ENCODE measurements around the gene LRRC32. TPM values are rescaled to one million over a fixed set of nuclear protein-coding genes. Genes with fewer than 3 reads are reported as not detected.
A peak's percentile ranks its signal among the peaks of the same experiment; 100 is the strongest.

Gene LRRC32
- total and polyA plus RNA-seq, 4 donors = 38.3 to 159 (median 85.2) TPM

DNA sequence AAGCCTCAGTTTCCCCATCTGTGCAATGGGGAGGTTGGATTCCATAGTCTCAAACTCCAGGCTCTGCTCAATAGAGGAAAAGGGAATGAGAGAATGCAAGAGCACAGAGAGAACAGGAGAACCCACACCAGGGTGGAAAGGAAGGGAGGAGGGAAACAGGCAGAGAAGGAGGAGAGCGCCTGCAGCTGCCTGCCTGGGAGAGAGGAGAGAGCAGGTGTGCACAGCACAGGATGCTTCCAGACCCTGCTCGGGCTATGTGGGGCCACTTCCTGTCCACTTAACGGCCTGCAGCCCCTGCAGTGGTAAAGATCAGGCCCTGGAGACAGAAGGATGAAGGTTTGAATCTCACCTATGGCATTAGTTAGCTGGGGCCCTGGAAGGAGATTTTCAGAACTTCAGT is 12.3 kb downstream of the LRRC32 start:
- Histone ChIP-seq H3K27me3 (ENCODE audit: control insufficient read depth in 3 of 3, insufficient read depth in 3 of 3, low read length in 2 of 3) (no peaks in the 10 kb centered on the region), H3K27ac (ENCODE audit: low read depth in 1 of 2, low read length in 1 of 2) (no peak overlapping the region), H3K4me3 (no peak overlapping the region), H3K36me3 (ENCODE audit: control insufficient read depth in 4 of 4, insufficient read depth in 4 of 4, low read length in 4 of 4) (peaks cover 0 to 25% (median 0%) of the 10 kb centered on the region in 4 donors), H3K9ac (ENCODE audit: insufficient read depth in 1 of 2, low read length in 2 of 2) (no peak overlapping the region), H3K4me1 (ENCODE audit: control insufficient read depth in 5 of 5, insufficient read depth in 5 of 5, low read length in 5 of 5) (peaks cover 0 to 46% (median 18%) of the 10 kb centered on the region in 5 donors), H3K9me3 (ENCODE audit: control insufficient read depth in 4 of 4, insufficient read depth in 3 of 4, low read length in 3 of 4) (no peaks in the 10 kb centered on the region)
- DNase-seq (no peak), ATAC-seq (ENCODE audit: insufficient read depth, low FRiP score) (no peak)
- TF ChIP-seq, protein P1, sequence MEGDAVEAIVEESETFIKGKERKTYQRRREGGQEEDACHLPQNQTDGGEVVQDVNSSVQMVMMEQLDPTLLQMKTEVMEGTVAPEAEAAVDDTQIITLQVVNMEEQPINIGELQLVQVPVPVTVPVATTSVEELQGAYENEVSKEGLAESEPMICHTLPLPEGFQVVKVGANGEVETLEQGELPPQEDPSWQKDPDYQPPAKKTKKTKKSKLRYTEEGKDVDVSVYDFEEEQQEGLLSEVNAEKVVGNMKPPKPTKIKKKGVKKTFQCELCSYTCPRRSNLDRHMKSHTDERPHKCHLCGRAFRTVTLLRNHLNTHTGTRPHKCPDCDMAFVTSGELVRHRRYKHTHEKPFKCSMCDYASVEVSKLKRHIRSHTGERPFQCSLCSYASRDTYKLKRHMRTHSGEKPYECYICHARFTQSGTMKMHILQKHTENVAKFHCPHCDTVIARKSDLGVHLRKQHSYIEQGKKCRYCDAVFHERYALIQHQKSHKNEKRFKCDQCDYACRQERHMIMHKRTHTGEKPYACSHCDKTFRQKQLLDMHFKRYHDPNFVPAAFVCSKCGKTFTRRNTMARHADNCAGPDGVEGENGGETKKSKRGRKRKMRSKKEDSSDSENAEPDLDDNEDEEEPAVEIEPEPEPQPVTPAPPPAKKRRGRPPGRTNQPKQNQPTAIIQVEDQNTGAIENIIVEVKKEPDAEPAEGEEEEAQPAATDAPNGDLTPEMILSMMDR (IDR thresholded peaks at IDR 0.05; ENCODE audit: control extremely low read depth, extremely low read depth) = no peak
- 56 to 61% methylated on average over 3 of the region's 3 CpGs for WGBS, 2 donors

DNA sequence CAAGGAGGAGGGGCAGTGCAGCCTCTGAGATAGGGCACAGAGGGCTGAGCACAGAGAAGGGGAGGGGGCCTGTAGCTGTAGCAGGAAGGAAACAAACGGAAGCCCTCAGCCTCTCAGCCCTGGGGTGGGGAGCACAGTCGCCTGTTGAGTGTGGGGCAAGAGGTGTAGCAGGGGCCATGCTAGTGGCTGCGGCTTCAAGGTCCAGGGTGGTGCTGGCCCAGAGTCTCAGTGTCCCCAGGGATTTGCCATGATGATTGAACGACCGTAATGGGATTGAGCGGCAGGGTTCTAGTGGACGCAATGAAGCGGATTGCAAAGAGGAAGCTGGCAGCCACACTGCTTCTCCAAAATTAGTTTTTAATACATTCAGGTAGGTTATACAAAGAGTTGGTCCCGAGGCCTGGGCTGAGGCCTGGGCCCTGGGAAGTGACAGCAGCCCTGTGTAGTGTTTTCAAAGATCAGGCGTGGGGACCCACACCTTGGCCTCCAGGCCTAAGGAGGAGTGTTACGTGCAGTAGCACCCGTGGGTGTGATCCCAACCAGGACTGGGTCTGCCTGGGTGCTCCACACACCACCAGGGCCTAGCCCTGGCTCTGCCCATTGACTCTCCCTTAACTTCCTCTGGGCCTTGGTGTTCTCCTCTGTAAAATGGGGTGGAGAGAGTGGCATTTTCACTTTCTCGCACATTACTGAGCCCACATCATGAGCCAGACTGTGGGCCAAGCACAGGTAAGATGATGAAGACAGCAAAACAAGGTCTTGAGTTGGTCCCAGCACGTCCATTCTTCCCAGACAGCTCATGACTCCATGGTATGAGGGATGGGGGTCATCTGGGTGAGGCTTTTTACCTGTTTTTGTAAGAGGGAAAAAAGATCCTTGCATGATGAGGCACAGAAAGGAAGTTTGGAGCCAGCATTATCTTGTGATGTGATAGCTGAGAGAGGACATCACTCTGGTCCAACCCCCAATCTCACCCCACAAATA is 13.1 kb downstream of the LRRC32 start:
- TF ChIP-seq, protein P1 (IDR thresholded peaks at IDR 0.05; ENCODE audit: control extremely low read depth, extremely low read depth) = no peak
- 61 to 63% methylated on average over 14 of the region's 14 CpGs for WGBS, 2 donors
- ATAC-seq (ENCODE audit: insufficient read depth, low FRiP score) (no peak), DNase-seq (peak in 2 of 3 donors; percentile 9 to 38)
- no peak overlapping the region for H3K4me3 ChIP-seq
- H3K36me3 ChIP-seq (ENCODE audit: control insufficient read depth in 4 of 4, insufficient read depth in 4 of 4, low read length in 4 of 4) = peaks cover 0 to 25% (median 0%) of the 10 kb centered on the region in 4 donors
- H3K9me3 ChIP-seq (ENCODE audit: control insufficient read depth in 4 of 4, insufficient read depth in 3 of 4, low read length in 3 of 4) = no peaks in the 10 kb centered on the region
- peaks cover 0 to 53% (median 18%) of the 10 kb centered on the region in 5 donors for H3K4me1 ChIP-seq (ENCODE audit: control insufficient read depth in 5 of 5, insufficient read depth in 5 of 5, low read length in 5 of 5)
- H3K27me3 ChIP-seq (ENCODE audit: control insufficient read depth in 3 of 3, insufficient read depth in 3 of 3, low read length in 2 of 3) = no peaks in the 10 kb centered on the region
- H3K27ac ChIP-seq (ENCODE audit: low read depth in 1 of 2, low read length in 1 of 2) = peak overlapping the region in 1 of 2 donors; percentile 49
- H3K9ac ChIP-seq (ENCODE audit: insufficient read depth in 1 of 2, low read length in 2 of 2) = no peak overlapping the region

DNA sequence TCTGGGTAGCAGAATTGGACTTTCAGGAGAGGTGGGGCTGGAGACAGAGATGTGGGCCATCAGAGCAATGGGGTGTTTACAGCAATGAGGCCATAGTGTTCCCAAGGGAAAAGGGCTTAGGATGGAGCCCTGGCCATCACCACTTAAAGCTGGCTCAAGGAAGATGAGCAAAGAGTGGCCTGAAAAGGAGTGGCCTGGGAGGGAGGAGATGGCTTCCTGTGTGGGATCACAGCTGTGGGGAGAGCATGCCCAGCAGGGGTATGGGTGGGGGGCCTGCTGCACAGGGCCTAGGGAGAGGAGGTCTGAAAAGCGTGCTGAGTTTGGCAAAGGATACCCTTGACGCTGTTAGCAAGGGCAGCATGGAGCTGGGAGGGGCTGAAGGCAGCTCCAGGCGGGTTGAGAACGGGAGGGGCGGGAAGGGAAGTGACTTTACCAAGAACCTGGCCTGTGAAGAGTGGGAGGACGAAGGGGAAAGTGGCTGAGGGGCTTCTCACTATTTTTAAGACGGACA is 13.9 kb downstream of the LRRC32 start:
- Histone ChIP-seq H3K27ac (ENCODE audit: low read depth in 1 of 2, low read length in 1 of 2) (no peak overlapping the region), H3K4me1 (ENCODE audit: control insufficient read depth in 5 of 5, insufficient read depth in 5 of 5, low read length in 5 of 5) (peaks cover 0 to 49% (median 18%) of the 10 kb centered on the region in 5 donors), H3K9ac (ENCODE audit: insufficient read depth in 1 of 2, low read length in 2 of 2) (no peak overlapping the region), H3K36me3 (ENCODE audit: control insufficient read depth in 4 of 4, insufficient read depth in 4 of 4, low read length in 4 of 4) (peaks cover 0 to 22% (median 0%) of the 10 kb centered on the region in 4 donors), H3K27me3 (ENCODE audit: control insufficient read depth in 3 of 3, insufficient read depth in 3 of 3, low read length in 2 of 3) (no peaks in the 10 kb centered on the region), H3K4me3 (no peak overlapping the region), H3K9me3 (ENCODE audit: control insufficient read depth in 4 of 4, insufficient read depth in 3 of 4, low read length in 3 of 4) (no peaks in the 10 kb centered on the region)
- TF ChIP-seq, protein P1 (IDR thresholded peaks at IDR 0.05; ENCODE audit: control extremely low read depth, extremely low read depth) = no peak
- ATAC-seq (ENCODE audit: insufficient read depth, low FRiP score) (no peak), DNase-seq (peak; percentile 65 to 82 (median 68))
- WGBS, 2 donors = 42 to 47% methylated on average over 7 of the region's 7 CpGs
